ENCODE measurements around the gene RABGAP1L. TPM values are rescaled to one million over a fixed set of nuclear protein-coding genes. Genes with fewer than 3 reads are reported as not detected.

Gene RABGAP1L
- total and polyA plus RNA-seq, 2 of the 8 experiments (the other 6 are each of a cell fraction or from before 2014, with no cell fraction given), result 33.3 to 156 TPM

DNA sequence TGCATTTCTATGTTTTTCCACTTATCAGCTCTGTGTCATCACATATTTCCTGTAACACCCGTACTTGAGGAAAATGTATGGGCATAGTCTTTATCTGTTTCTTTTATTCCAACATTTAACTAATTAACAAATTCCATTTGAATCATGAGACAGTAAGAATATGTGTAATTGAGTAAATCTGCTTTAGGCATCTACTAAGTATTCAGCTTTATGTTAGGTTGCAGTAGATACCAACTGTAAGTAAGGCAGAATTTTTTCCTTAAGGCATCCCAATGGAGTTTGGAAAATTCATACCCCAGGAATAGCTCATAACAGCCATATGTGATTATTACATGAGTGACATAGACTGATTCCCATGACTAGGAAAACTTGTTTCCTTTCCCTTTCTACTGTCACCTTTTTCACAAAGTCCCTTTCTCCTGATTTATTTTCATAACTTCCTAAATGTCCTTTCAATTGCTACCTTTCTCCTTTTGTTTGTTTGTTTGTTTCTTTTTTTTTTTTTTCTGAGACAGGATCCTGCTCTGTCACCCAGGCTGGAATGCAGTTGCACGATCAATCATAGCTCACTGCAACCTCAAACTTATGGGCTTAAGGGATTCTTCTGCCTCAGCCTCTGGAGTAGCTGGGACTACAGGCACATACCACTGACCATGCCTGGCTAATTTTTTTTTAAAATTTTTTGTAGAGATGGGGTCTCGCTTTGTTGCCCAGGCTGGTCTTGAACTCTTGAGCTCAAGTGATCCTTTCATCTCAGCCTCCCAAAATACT is 780.6 kb downstream of the RABGAP1L start:
- Histone ChIP-seq H3K27ac (ENCODE audit: low read depth, low read length) (no peak overlapping the region), H4K91ac (replicated peaks; ENCODE audit: insufficient read length, low read length) (no peak overlapping the region), H3K4me2 (ENCODE audit: insufficient read depth in 1 of 2, low read depth in 2 of 2, low read length in 2 of 2) (no peak overlapping the region), H3K9ac (replicated peaks in 1 of 4; ENCODE audit: extremely low read depth in 1 of 4, low read depth in 3 of 4, low read length in 3 of 4) (no peak overlapping the region), H3K4me3 (ENCODE audit: extremely low read depth in 1 of 4, insufficient read depth in 2 of 4, low read depth in 3 of 4, low read length in 4 of 4) (no peak overlapping the region), H2AFZ (ENCODE audit: low read length) (no peak overlapping the region), H3K14ac (ENCODE audit: insufficient read length) (no peak overlapping the region), H3K23me2 (ENCODE audit: low read depth, low read length) (no peaks in the 10 kb centered on the region), H4K20me1 (replicated peaks in 1 of 2; ENCODE audit: control insufficient read depth in 1 of 2, insufficient read depth in 2 of 2, low read length in 2 of 2) (peaks cover 4 to 9% of the 10 kb centered on the region in 2 experiments), H2AK5ac (ENCODE audit: low read depth, low read length) (no peak overlapping the region), H2BK12ac (ENCODE audit: low read depth, low read length) (no peak overlapping the region), H3K27me3 (replicated peaks in 1 of 4; ENCODE audit: control insufficient read depth in 3 of 4, extremely low read depth in 1 of 4, insufficient read depth in 3 of 4, low read length in 3 of 4) (no peaks in the 10 kb centered on the region), H3K56ac (replicated peaks; ENCODE audit: insufficient read length, low read depth, low read length) (no peak overlapping the region), H4K5ac (ENCODE audit: insufficient read length, low read depth, low read length) (no peak overlapping the region), H2BK120ac (replicated peaks; ENCODE audit: low read depth, low read length) (no peak overlapping the region), H2BK15ac (ENCODE audit: low read length) (no peak overlapping the region), H4K8ac (ENCODE audit: extremely low read depth, insufficient read depth, low read length) (no peak overlapping the region), H3K23ac (ENCODE audit: insufficient read length) (no peak overlapping the region), H3K4me1 (replicated peaks in 1 of 4; ENCODE audit: control insufficient read depth in 3 of 4, insufficient read depth in 4 of 4, low read length in 3 of 4) (peaks cover 0 to 3% (median 0%) of the 10 kb centered on the region in 4 experiments; a peak in 1 of 7 replicates), H3K79me1 (ENCODE audit: low read depth, low read length) (peaks cover 3% of the 10 kb centered on the region; the same call in 1 of the 2 replicates), H2BK20ac (ENCODE audit: low read length) (no peak overlapping the region), H3K18ac (ENCODE audit: extremely low read depth, low read length) (no peak overlapping the region), H3K79me2 (ENCODE audit: control insufficient read depth in 1 of 2, insufficient read depth in 2 of 2, low read length in 2 of 2) (peaks cover 0 to 90% of the 10 kb centered on the region in 2 experiments; a peak in 3 of 4 replicates), H3K36me3 (ENCODE audit: control insufficient read depth in 2 of 4, insufficient read depth in 4 of 4, low read length in 3 of 4) (peaks cover 0 to 42% (median 7%) of the 10 kb centered on the region in 4 experiments; a peak in 4 of 8 replicates), H3K9me3 (ENCODE audit: insufficient read depth in 2 of 2, low read depth in 1 of 2, low read length in 1 of 2) (no peaks in the 10 kb centered on the region), H3K4ac (replicated peaks; ENCODE audit: insufficient read length, low read depth, low read length) (no peak overlapping the region), H2BK5ac (ENCODE audit: low read depth, low read length) (no peak overlapping the region)
- POLR2A ChIA-PET (ENCODE audit: partially characterized antibody), result interaction anchor here (1.2 to 2.6 kb wide), 5 partner anchors 9 to 59 kb away, joined by 3 to 6 read pairs (median 4); partner anchors contain the start of gene CACYBP
- TF ChIP-seq CHD2 (IDR thresholded peaks at IDR 0.05; ENCODE audit: low read length), result no peak
- no peak for TF ChIP-seq POLR2A (IDR thresholded peaks at IDR 0.05; ENCODE audit: control extremely low read depth in 1 of 2, low read depth in 2 of 2, low read length in 2 of 2)
- TF ChIP-seq RXRA (IDR thresholded peaks at IDR 0.05; ENCODE audit: insufficient read depth, low read depth, low read length), result no peak
- TF ChIP-seq MAFK (IDR thresholded peaks at IDR 0.05; ENCODE audit: low read depth, low read length), result no peak
- TF ChIP-seq TBP (IDR thresholded peaks at IDR 0.05; ENCODE audit: low read depth, low read length), result no peak
- TF ChIP-seq SAP30 (IDR thresholded peaks at IDR 0.05; ENCODE audit: insufficient read depth, insufficient replicate concordance, low read length), result no peak
- TF ChIP-seq NANOG (IDR thresholded peaks at IDR 0.05; ENCODE audit: insufficient read depth, low read depth, low read length, poor library complexity, severe bottlenecking), result no peak
- no peak for TF ChIP-seq SP2 (IDR thresholded peaks at IDR 0.05; ENCODE audit: low read length)
- no peak for TF ChIP-seq SIRT6 (IDR thresholded peaks at IDR 0.05; ENCODE audit: low read length)
- no peak for TF ChIP-seq GABPA (IDR thresholded peaks at IDR 0.05; ENCODE audit: borderline replicate concordance, insufficient read depth, low read length)
- no peak for TF ChIP-seq EZH2 (IDR thresholded peaks at IDR 0.05; ENCODE audit: low read depth, low read length, severe bottlenecking)
- TF ChIP-seq ASH2L (IDR thresholded peaks at IDR 0.05; ENCODE audit: low read length), result no peak
- TF ChIP-seq BCL11A (IDR thresholded peaks at IDR 0.05; ENCODE audit: low read depth in 2 of 2, low read length in 2 of 2), result no peak
- DNase-seq (ENCODE audit: low read depth in 1 of 2, low spot score in 2 of 2) (no peak), FAIRE-seq (no peak)
- CTCF ChIA-PET (ENCODE audit: partially characterized antibody), result interaction anchor here (0.9 to 1.2 kb wide), 3 partner anchors 9 to 47 kb away, joined by 3 read pairs; no protein-coding TSS in a partner anchor
- WGBS, 2 experiments (ENCODE audit: extremely low coverage in 1 of 2, insufficient coverage in 1 of 2, insufficient read length in 1 of 2, insufficient replicate concordance in 2 of 2, low coverage in 1 of 2, low lambda C conversion rate in 2 of 2, missing lambda C conversion rate in 1 of 2), result 93% methylated on average over 3 of the region's 3 CpGs; no CpG with 5 or more reads in 1 of the 2 experiments

Data from H1 (cell line).